ENCODE measurements around the gene CYB5D1. TPM values are rescaled to one million over a fixed set of nuclear protein-coding genes. Genes with fewer than 3 reads are reported as not detected.
A peak's percentile ranks its signal among the peaks of the same experiment; 100 is the strongest.

Gene CYB5D1
- polyA plus RNA-seq, 1 experiment, result 6.7 TPM

DNA sequence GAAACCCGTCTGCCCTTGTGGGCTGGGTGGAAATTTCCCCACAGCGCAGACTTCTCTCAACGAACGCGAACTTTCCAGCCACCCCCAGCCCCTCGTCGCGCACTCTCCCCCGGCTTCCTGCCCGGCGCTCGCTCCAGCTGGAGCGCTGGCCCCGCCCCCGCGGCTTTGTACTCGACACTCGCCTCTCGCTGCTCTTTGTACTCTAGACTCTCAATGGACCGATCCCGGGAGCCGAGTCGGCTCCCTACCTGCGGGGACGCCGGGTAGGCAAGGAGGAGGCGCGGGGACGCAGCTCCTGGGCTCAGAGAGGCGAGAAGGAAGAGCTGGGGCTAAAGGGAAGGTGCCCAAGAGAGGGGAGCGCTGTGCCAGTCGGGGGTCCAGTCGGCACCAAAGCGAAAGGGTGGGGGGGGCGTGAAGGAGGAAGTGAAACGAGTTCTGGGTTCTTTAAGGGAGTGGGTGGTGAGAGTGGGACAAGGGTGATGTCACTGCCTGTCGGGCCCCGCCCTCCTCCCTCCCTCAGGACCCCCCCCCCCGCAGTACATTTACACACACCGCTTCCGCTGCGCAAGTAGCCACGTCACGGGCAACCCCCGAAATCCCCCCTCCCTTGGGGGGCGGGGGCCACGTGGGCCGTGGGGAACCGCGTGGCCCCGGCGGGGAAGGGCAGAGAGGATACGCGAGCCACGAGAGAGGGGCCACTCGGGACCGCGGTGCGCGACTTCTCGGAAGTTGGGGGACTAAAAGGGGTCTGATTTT lies 14.1 kb upstream of the CYB5D1 start:
- CTCF ChIA-PET, result interaction anchor here (0.9 to 1.1 kb wide), 3 partner anchors 9 to 100 kb away, joined by 3 to 5 read pairs (median 4); no protein-coding TSS in a partner anchor
- DNase-seq (ENCODE audit: low read depth), result no peak
- TF ChIP-seq, protein P1, sequence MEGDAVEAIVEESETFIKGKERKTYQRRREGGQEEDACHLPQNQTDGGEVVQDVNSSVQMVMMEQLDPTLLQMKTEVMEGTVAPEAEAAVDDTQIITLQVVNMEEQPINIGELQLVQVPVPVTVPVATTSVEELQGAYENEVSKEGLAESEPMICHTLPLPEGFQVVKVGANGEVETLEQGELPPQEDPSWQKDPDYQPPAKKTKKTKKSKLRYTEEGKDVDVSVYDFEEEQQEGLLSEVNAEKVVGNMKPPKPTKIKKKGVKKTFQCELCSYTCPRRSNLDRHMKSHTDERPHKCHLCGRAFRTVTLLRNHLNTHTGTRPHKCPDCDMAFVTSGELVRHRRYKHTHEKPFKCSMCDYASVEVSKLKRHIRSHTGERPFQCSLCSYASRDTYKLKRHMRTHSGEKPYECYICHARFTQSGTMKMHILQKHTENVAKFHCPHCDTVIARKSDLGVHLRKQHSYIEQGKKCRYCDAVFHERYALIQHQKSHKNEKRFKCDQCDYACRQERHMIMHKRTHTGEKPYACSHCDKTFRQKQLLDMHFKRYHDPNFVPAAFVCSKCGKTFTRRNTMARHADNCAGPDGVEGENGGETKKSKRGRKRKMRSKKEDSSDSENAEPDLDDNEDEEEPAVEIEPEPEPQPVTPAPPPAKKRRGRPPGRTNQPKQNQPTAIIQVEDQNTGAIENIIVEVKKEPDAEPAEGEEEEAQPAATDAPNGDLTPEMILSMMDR (IDR thresholded peaks at IDR 0.05; ENCODE audit: insufficient read depth, low read depth, low read length), result no peak
- Histone ChIP-seq H3K4me3 (ENCODE audit: low read depth, low read length) (peak overlapping the region; percentile 68), H3K36me3 (ENCODE audit: control insufficient read depth, insufficient read depth, low read length) (peaks cover 23% of the 10 kb centered on the region), H3K27me3 (ENCODE audit: control insufficient read depth, insufficient read depth, low read length) (no peaks in the 10 kb centered on the region)
- POLR2A ChIA-PET, result interaction anchor here (0.9 to 1.0 kb wide), 2 partner anchors 14 to 42 kb away, joined by 3 to 4 read pairs; partner anchors contain the start of genes CYB5D1 and NAA38

DNA sequence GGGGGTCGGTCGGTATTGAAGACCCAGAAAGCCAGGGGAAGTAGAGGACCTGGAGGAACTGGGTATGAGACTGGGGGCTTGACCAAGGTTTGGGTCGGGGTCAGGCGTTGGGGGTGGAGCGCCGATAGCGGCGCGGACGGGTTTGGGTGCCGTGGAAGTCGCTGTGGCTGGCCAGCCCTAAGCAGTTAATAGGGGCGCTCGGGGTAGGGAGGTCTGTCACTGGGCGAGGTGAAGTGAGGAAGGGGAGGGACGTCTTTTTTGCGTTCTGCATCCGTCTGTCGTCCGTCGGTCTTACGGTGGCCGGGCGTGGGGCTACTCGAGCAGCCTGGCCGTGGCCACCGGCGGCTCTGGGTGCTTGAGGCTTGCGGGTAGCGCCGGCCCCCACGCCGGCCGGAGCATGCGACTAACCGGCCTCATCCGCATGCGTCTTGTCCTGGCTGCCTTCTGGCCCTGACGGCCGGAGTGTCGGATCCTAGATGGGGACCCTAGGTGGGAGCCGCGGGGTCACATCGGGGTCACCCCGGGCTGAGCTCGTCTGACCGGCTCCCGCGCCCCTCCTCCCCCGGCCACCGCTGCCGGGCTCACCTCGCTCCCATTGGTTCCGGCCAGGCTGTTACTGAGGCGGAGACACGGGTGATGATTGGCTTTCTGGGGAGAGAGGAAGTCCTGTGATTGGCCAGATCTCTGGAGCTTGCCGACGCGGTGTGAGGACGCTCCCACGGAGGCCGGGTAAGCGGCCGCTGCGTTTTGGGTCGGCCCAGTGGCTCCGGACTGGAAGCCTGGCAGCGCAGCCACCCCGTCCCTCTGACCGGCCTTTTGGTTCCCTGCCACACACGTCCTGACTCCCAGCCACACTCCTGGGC lies 13.3 kb upstream of the CYB5D1 start:
- TF ChIP-seq, protein P1 (IDR thresholded peaks at IDR 0.05; ENCODE audit: insufficient read depth, low read depth, low read length), result no peak
- no peaks in the 10 kb centered on the region for H3K27me3 ChIP-seq (ENCODE audit: control insufficient read depth, insufficient read depth, low read length)
- H3K4me3 ChIP-seq (ENCODE audit: low read depth, low read length), result peak overlapping the region; percentile 68
- POLR2A ChIA-PET, result interaction anchor here (0.5 to 0.6 kb wide), 2 partner anchors 8 to 11 kb away, joined by 3 to 7 read pairs; no protein-coding TSS in a partner anchor
- no peak for DNase-seq (ENCODE audit: low read depth)
- CTCF ChIA-PET, result interaction anchor here (1.0 to 3.1 kb wide), 6 partner anchors 10 to 157 kb away, joined by 3 to 17 read pairs (median 4); partner anchors contain the start of genes KDM6B and TP53
- H3K36me3 ChIP-seq (ENCODE audit: control insufficient read depth, insufficient read depth, low read length), result peaks cover 29% of the 10 kb centered on the region

- no peaks in the 10 kb centered on the region for H3K27me3 ChIP-seq (ENCODE audit: control insufficient read depth, insufficient read depth, low read length)
- ChIA-PET POLR2A (interaction anchor here (0.5 kb wide), 1 partner anchor 10 kb away, joined by 7 read pairs; no protein-coding TSS in a partner anchor), CTCF (interaction anchor here (1.0 to 3.1 kb wide), 6 partner anchors 11 to 158 kb away, joined by 3 to 17 read pairs (median 4); partner anchors contain the start of genes KDM6B and TP53)
- TF ChIP-seq, protein P1 (IDR thresholded peaks at IDR 0.05; ENCODE audit: insufficient read depth, low read depth, low read length), result no peak
- H3K4me3 ChIP-seq (ENCODE audit: low read depth, low read length), result peak overlapping the region; percentile 68; the same call in 1 of the 2 replicates
- no peak for DNase-seq (ENCODE audit: low read depth)
- peaks cover 35% of the 10 kb centered on the region for H3K36me3 ChIP-seq (ENCODE audit: control insufficient read depth, insufficient read depth, low read length)
Observed at GRCh38 chr17:7845359-7846062, 12.3 kb upstream of the CYB5D1 start.

GRCh38 chr17:7846063-7846735 lies 11.6 kb upstream of the CYB5D1 start:
- TF ChIP-seq, protein P1 (IDR thresholded peaks at IDR 0.05; ENCODE audit: insufficient read depth, low read depth, low read length), result no peak
- DNase-seq (ENCODE audit: low read depth), result no peak
- Histone ChIP-seq H3K36me3 (ENCODE audit: control insufficient read depth, insufficient read depth, low read length) (peaks cover 39% of the 10 kb centered on the region), H3K4me3 (ENCODE audit: low read depth, low read length) (no peak overlapping the region), H3K27me3 (ENCODE audit: control insufficient read depth, insufficient read depth, low read length) (no peaks in the 10 kb centered on the region)
- CTCF ChIA-PET, result interaction anchor here (1.0 to 3.1 kb wide), 3 partner anchors 11 to 159 kb away, joined by 3 to 17 read pairs (median 3); partner anchors contain the start of genes KDM6B and TP53
- POLR2A ChIA-PET, result no interaction called here

Data from BJ (cell line).